COLO668 (cell line): ENCODE results near the gene SOX1.

Source experiments
- DNase-seq: peaks from one replicate; lab custom pipeline; 2025; ENCODE audit not compliant: unreplicated experiment; lab: John Stamatoyannopoulos, UW

The SOX1 gene

GRCh38 chr13:112105244-112105681 is 38.3 kb downstream of the SOX1 start:
- DNase-seq = no peak

- no peak for DNase-seq
These were observed 38.9 kb downstream of the SOX1 start for GRCh38 chr13:112105892-112106291.

- peak; percentile 89 for DNase-seq
These were observed 39.7 kb downstream of the SOX1 start for GRCh38 chr13:112106478-112107141.

- DNase-seq = no peak
These were observed 40.3 kb downstream of the SOX1 start for GRCh38 chr13:112107289-112107688.

GRCh38 chr13:112110479-112110878 is 43.5 kb downstream of the SOX1 start:
- no peak for DNase-seq

- DNase-seq = no peak
These were observed 44.4 kb downstream of the SOX1 start for GRCh38 chr13:112111239-112111857.

GRCh38 chr13:112112534-112113276 is 45.8 kb downstream of the SOX1 start:
- DNase-seq = no peak

- DNase-seq = no peak
These were observed 46.4 kb downstream of the SOX1 start for GRCh38 chr13:112113348-112113747.

- no peak for DNase-seq
These were observed 46.9 kb downstream of the SOX1 start for GRCh38 chr13:112113851-112114250.

GRCh38 chr13:112114391-112114790 is 47.4 kb downstream of the SOX1 start:
- DNase-seq = no peak

GRCh38 chr13:112115403-112116091 is 48.6 kb downstream of the SOX1 start:
- no peak for DNase-seq

- no peak for DNase-seq
These were observed 49.4 kb downstream of the SOX1 start for GRCh38 chr13:112116187-112116950.

- DNase-seq = no peak
These were observed 50.5 kb downstream of the SOX1 start for GRCh38 chr13:112117258-112117954.

GRCh38 chr13:112117955-112118302 is 51.0 kb downstream of the SOX1 start:
- no peak for DNase-seq

- DNase-seq = no peak
These were observed 51.6 kb downstream of the SOX1 start for GRCh38 chr13:112118451-112119064.

GRCh38 chr13:112119192-112120030 is 52.5 kb downstream of the SOX1 start:
- no peak for DNase-seq

- DNase-seq = no peak
These were observed 53.1 kb downstream of the SOX1 start for GRCh38 chr13:112120031-112120373.
